Epithelial cell of proximal tubule (primary cell): ENCODE measurements around the gene SPRY2. TPM values are rescaled to one million over a fixed set of nuclear protein-coding genes. Genes with fewer than 3 reads are reported as not detected.

Source experiments
- DNase-seq: peaks from one replicate; pipeline ENCODE4 v3.0.0-alpha.2; 2011; ENCODE audit warnings: low read depth
- H3K4me3 ChIP-seq: 2 replicates; pipeline ENCODE4 v1.5.1; 2011; ENCODE audit warnings: low read depth, mild to moderate bottlenecking, low read length
- total RNA-seq: library from RNA; depleted of rRNA; stranded (reverse); fragments of >200 nt; gene quantifications from 2 replicates; pipeline ENCODE4 v1.2.3, GENCODE V29; 2015
- TF ChIP-seq, protein P1 (sequence below): conservative IDR thresholded peaks from 2 replicates; pipeline ENCODE4 v1.5.1; 2012; ENCODE audit warnings: low read depth, mild to moderate bottlenecking, low read length

SPRY2 gene
- total RNA-seq, 1 donor from 2014 or later: 25.8 TPM

DNA sequence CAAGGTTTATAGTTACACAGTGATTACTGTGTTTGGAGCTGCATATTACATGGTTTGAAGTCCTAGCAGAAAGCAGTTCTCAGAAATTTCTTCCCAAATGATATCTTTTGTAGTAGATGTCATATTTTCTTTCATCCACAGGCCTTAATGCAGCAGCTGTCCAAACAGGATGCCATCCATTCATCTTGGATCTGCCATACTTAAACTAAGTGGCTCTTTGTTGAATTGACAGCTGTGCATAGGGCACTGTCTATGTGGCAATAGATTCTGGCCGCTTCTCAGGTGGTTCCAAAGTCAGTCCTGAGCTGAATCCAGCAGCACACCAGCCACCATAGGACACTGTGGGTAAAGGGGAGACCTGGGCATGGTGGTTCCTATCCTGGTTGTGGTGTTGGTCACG, 41.6 kb upstream of the SPRY2 start:
- TF ChIP-seq, protein P1, sequence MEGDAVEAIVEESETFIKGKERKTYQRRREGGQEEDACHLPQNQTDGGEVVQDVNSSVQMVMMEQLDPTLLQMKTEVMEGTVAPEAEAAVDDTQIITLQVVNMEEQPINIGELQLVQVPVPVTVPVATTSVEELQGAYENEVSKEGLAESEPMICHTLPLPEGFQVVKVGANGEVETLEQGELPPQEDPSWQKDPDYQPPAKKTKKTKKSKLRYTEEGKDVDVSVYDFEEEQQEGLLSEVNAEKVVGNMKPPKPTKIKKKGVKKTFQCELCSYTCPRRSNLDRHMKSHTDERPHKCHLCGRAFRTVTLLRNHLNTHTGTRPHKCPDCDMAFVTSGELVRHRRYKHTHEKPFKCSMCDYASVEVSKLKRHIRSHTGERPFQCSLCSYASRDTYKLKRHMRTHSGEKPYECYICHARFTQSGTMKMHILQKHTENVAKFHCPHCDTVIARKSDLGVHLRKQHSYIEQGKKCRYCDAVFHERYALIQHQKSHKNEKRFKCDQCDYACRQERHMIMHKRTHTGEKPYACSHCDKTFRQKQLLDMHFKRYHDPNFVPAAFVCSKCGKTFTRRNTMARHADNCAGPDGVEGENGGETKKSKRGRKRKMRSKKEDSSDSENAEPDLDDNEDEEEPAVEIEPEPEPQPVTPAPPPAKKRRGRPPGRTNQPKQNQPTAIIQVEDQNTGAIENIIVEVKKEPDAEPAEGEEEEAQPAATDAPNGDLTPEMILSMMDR: no peak
- no peak overlapping the region for H3K4me3 ChIP-seq

DNA sequence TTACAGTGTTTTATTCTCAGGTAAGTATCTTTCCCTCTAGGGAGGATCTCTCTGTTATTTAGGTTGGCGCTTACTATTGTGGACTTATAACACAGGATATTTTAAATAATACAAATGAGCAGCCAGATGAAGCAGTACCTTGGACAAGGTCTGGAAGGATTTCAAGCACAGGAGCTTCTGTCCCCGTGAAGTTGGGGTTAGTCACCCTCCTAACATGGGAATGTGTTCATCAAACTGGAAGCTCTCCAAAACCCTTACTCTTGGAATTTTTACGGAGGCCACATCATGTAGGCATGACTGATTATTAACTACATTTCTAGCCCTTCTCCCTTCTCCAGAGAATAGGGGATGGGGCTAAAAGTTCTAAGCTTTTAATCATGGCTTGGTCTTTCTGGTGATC, 38.3 kb upstream of the SPRY2 start:
- H3K4me3 ChIP-seq: no peak overlapping the region
- DNase-seq: peak; percentile 85
- TF ChIP-seq, protein P1: no peak

More for the DNA sequence above, 41.6 kb upstream of the SPRY2 start:
- DNase-seq: no peak

DNA sequence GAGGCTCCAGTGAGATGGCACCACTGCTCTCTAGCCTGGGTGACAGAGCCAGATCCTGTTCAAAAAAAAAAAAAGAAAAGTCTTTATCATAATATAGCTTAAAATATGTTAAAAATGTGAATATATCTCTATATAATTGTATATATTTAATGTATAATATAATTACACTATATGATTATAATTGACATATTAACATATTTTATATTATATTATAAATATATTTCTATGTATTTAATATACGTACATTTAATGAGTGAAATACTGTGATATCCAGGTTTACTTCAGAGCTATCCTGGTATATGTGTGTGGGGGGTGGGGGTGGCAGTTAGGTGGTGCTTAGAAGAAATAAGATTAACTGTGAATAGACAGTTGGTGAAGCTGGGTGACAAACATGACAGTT, 35.6 kb upstream of the SPRY2 start:
- DNase-seq: no peak
- TF ChIP-seq, protein P1: no peak
- H3K4me3 ChIP-seq: no peak overlapping the region

DNA sequence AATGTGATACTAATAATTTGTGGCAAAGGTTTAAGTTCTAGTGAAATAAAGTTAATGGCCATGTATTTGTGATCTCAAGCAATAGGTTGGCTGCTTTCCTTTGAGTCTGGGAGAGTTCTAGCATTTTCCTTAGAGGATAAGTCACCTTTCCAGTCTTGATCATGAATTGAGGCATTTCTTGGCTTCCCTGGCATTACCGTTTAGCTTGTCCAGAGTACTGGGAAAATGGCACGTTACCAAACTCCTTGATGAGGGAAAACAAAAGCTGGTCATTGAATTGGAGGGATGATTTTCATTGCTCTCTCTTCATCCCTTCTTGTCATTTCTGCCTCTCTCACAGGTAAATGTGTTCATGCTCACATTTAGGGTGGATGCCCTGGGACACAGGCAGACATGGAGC, 34.0 kb upstream of the SPRY2 start:
- no peak overlapping the region for H3K4me3 ChIP-seq
- TF ChIP-seq, protein P1: no peak
- DNase-seq: no peak

DNA sequence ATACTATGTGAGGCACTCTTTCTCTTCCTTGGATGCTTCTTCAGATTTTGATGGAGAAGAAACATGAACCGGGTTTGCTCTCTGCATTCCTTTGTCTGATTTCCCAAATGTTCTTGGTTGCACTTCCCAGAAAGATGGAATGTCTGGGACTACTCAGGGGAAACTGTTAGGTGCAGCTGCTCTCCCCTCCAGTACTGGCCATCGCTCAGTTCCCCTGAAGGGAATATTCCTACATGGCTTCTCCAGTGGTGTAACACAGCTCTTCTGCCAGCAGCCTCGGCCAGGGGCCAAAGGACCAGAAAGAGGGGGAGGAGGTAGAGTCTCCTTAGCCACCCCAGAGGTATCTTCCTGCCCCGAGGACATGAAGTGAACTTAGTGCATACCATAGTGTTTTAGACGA, 33.5 kb upstream of the SPRY2 start:
- TF ChIP-seq, protein P1: no peak
- no peak for DNase-seq
- H3K4me3 ChIP-seq: no peak overlapping the region

DNA sequence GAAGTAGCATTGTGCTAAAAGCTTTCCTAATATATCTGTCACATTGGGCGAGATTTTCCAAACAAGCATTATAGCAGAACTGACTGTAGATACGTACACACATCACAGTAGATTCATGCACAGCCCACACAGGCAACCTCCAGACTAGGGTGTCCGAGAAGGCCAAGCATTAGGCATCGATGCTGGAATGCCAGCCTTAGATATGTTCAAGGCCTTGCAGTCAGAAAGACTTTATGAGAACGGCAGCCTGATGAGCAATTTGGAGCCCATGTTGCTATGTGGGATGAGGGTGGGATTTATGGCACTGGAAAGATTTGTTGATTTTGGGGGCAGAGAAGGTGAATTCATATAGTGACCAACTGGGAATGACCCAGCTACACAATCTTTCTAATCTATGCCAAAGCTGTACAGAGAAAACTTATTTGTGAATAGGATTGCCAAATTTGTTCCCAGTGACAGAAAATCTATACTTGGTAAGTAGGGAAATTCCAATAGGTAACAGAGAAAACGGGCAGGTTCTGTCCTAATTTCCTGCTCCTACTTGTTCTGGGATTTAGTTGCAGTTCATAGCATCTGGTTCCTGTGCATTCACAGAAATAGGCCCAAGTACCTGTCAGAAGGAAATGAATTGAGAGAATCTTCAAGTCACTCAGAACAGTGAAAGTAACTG, 31.0 kb upstream of the SPRY2 start:
- H3K4me3 ChIP-seq: no peak overlapping the region
- DNase-seq: no peak
- TF ChIP-seq, protein P1: no peak

DNA sequence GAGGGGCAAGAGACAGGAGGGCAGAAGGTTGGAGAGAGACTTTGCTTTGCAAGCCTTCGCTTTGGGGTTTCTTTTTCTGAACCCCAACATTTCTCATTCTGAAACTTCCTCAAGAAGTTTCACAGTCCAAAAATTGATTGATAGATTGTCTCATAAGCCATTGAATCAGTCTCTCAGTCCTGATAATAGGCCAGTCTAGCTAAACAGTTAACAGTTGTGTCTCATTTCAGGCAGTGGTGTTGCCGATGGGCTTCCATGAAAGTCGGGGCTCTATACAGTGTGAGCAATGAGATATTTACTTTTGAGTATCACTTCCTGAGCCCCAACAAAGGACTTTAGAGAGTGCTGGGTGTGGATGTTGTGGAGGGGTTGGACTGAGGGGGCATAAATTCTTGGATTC, 26.5 kb upstream of the SPRY2 start:
- H3K4me3 ChIP-seq: no peak overlapping the region
- TF ChIP-seq, protein P1: no peak
- DNase-seq: no peak
